Measurements from ENCODE around the gene CCDC39.

GRCh38 chr3:180600473-180600872 is 78.8 kb downstream of the CCDC39 start:
- no peak for TF ChIP-seq EP300 (IDR thresholded peaks at IDR 0.05)
- no peak for TF ChIP-seq CTCF (IDR thresholded peaks at IDR 0.05)
- TF ChIP-seq NR3C1 (IDR thresholded peaks at IDR 0.05), result no peak
- TF ChIP-seq JUNB (IDR thresholded peaks at IDR 0.05), result no peak
- no peak for TF ChIP-seq REST (IDR thresholded peaks at IDR 0.05)
- TF ChIP-seq TP53 (CRISPR knock-in tag; IDR thresholded peaks at IDR 0.05), result no peak
- TF ChIP-seq POLR2A (IDR thresholded peaks at IDR 0.05; ENCODE audit: low read length), result no peak
